NCI-H1930 (cell line): ENCODE results near the gene CBL.

ENCODE experiments used
- DNase-seq, 2 experiments: peaks; one replicate each; lab custom pipeline; 2025; lab: John Stamatoyannopoulos, UW

The CBL gene

DNA sequence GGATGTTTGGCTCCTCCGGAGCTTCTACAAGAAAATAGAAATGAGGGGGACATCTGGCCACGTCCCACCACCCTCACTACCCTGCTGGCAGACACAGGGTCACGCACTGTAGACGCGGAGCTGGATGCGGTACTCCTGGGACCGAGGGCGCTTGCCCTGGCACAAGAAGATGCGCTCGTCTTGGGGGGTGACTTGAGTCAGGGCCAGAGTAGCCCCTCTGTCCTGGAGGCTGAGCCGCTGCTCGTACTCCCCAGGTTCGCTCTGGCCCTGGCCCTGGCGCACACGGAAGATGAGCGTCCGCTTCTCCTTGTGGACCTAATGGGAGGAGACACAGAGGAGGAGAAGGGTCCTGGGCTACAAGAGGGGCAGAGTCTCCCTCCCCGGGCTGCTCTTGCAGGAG lies 108.6 kb downstream of the CBL start:
- no peak for DNase-seq

DNA sequence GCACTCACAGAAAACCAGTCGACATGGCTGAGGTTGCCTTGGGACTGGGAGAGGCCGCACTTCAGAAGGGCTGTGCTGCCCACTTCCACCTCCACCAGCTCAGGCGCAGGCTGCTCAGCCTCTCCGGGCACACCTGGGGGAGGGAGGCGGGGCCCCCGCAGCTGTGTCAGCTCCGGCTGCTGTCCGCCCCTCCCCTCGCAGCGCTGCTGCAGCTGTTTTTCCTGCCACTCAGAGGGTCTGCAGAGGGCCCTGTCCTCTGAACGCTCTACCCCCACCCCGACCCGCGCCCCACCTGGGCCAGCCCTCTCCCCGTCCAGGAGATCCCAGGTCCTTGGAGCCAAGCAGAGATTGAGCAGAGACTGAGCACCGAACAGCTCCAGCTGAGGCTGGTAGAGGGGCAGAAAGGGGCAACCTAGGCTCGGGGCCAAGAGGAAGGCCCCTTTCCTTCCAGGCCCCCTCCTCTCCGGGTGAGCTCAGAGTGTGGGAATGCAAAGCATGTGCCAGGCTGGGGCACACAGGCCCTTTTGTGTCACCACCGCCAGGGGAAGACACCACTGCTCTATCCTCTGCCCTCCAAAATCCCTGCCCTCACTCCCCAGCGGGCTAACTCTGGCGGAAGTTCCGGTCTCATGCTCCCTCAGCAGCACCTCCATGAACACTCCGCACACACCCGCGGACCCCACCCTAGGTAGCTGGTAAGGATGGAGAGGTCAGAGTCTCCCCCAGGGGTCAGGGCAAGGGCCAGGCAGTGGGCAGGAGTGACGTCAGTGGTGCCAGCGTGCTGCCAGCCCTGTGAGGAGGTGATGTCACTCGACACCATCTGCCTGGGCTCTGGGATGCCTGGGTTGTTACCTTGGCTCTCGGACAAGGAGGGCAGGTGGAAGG lies 109.2 kb downstream of the CBL start:
- DNase-seq = no peak

- no peak for DNase-seq
These were observed 110.0 kb downstream of the CBL start for GRCh38 chr11:119316016-119316728.

DNA sequence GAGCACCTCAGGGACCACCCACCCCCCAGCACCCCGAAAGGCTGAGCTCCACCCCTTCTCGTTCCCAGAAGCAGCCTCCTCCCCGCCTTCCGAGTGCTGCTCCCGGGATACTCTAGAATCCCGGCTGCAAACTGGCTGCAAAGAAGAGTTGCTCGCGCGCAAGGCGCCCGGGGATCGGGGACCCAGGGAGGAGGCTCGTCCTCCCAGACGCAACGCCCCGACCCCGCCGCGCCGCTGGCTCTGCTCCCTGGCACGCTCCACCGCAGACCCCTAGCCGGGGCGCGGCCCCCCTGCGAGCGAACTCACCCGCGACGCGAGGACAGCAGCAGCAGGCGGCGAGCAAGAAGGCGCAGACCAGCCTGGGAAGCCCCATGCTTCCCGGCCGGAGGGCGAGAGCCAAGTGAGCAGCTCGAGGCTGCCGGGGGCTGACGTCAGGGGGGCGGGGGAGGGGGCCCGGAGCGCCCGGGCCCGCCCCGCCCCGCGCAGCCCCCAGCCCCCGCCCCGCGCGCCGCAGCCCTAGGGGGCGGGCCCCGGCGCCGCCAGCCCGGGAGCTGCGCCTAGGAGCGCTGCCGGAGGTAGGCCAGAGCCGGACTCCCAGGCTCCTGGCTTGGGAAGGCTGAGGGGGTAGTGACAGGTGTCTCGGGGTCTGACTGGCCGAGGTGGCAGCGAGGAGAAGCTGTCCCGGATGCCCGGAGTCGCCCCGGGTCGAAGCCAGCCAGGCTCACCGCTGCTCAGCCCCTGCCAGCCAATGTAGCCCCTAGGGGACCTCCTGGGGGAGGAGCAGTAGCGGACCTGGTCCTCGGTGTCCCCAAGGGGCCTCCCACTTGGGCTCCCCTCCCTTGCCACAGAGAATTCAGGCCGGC lies 110.8 kb downstream of the CBL start, which contains the start of gene MCAM:
TSS of gene MCAM (minus strand) at position 402 of the 863 bp plus-strand sequence. CDS start at position 373, 29 bp downstream.
- DNase-seq = peak in 1 of 2 experiments; percentile 43

DNA sequence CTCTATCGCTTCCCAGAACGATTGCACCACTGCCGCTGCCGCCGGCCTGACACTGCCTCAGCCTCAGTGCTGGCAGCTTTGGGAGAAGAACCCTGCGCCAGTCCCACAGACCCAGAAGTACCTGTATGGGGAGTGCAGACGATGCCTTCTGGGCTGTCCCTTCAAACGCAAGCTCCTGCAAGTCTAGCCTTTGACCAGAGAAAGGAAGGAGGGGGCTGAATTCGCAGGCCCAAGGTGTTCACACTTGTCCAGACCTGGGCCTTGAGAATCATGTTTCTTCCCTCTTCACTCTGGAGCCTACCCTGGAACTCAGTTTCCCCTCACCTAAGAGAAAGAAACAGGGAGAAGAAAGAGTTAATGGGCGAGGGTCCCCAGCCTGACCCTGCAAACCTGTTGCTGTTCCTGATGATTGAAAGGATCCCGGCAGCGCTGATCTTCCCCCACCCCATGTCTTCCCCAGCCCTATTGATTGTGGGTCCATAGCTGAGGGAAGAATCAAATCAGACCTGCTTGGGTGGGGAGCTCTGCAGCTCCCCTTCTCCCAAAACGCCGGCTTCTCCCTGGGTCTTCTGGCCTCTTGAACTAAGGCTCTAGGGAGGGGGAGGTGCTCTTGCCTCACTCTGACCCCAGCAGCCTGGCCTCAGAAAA lies 111.6 kb downstream of the CBL start:
- no peak for DNase-seq

DNA sequence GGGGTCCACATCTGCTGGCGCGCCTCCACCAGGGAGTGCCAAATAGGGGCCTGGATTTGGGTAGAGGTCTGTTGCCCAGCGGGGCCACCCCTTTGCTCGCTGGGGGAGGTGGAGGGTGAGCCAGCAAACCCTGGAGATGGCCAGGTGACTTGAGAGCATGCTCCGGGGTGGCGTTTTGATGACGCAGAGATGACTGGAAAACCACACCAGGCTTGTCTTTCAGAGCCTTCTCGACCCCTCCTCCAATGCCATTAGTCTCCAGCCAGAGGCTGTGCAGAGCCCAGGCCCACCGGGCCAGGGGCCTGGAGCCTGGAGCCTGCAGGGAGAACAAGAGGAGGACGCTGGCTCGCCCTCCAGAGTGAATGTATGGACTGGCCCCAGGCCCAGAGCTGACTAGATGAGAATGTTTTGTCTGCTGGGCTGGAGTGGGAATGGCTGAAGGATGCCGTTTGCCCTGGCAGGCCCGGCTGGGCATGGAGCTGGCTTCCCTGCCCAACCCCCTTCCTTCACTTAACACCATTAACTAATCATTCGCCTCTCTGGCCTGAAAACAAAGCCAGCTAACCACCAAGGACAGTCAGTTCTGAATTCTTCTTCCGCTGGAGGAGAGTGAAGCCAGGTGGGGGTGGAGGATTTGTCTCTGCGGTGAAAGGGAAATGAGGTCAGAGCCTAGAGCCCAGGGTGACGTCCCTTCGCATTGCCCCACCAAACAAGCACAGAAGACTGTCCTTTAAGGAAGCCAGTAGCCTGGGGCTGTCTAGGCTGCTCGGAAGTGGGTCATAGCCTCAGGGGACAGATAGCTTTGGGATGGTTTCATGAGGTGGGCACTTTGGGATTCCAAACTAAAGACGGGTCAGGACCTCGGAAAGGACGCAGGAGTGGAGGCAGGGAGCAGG lies 112.3 kb downstream of the CBL start:
- DNase-seq = no peak

- DNase-seq = no peak
These were observed 113.1 kb downstream of the CBL start for GRCh38 chr11:119319136-119319699.

DNA sequence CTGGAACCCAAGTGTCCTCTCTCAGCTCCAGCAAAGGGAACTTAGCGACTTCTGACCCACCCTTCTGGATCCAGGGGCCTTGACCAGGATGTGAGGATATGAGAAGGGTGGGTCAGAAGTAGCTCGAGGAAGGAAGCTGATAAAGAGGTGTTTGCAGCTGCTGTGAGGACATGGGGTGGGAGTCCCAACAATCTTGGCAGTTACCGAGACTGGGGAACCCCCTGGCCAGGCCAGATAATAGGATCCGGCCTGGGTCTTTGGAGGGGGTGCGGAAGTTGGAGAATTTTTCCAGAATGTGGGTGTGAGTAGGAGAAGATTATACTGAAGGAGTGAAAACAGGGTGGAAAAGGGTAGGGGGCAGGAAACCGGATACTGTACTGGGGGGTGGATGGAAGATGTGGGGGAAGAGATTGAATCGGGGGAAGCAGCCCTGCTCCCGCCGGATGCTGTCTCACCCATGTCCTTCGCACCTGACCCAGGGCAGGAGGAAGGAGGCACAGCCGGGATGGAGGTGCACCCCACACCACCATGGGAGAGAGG lies 113.6 kb downstream of the CBL start:
- DNase-seq = no peak

- DNase-seq = no peak
These were observed 114.2 kb downstream of the CBL start for GRCh38 chr11:119320240-119320775.

- no peak for DNase-seq
These were observed 114.8 kb downstream of the CBL start for GRCh38 chr11:119320776-119321524.

DNA sequence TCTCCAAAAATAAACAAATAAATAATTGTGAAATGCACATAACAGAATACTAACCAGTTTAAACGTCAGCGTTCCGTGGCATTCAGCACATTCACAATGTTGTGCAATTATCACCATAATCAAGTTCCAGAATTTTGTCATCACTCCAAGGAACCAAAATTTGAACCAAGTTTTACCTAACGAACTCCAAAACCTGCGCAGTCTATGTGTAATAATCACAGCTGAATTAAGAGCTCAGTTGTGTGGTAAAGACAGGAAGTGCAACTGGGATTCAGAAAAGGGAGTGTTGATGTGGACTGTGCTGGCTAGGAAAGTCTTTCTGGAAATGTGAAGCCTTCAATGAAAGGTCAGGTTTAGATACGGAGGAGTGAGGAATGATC lies 116.2 kb downstream of the CBL start:
- no peak for DNase-seq

GRCh38 chr11:119322921-119323531 lies 116.9 kb downstream of the CBL start:
- DNase-seq = no peak

- peak; percentile 36 to 56 for DNase-seq
These were observed 117.4 kb downstream of the CBL start for GRCh38 chr11:119323532-119324033.

DNA sequence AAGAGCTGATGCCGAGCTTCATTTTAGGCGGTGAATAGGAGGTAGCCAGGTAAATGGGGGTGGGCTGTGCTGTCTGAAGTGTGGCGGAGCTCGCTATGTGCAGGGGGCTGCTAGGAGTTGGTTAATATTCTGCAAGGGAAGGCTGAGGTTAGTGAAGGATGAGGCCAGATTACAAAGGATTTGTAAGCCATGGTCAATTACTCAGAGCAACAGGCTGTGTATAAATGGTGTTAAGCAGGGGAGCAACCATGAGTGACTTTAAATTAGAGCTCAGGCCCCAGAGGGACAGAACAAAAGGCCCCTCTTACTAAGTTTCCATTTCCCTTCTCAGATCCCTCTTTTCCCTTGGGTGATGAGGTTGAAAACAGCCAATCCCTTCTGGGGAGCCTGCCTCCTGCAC lies 118.0 kb downstream of the CBL start:
- no peak for DNase-seq

DNA sequence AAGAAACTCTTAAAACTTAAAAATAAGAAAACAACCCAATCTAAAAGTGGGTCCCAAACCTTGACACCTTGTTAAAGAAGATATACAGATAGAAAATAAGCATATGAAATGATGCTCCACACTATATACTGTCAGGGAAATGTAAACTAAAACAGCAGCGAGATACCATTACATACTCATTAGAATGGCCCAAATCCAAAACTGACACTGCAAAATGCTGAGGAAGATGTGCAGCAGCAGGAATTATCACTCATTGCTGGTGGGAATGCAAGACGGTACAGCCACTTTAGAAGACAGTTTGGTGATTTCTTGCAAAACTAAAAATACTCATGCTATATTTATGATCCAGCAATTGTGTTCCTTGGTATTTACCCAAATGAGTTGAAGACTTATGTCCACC lies 123.2 kb downstream of the CBL start:
- no peak for DNase-seq

DNA sequence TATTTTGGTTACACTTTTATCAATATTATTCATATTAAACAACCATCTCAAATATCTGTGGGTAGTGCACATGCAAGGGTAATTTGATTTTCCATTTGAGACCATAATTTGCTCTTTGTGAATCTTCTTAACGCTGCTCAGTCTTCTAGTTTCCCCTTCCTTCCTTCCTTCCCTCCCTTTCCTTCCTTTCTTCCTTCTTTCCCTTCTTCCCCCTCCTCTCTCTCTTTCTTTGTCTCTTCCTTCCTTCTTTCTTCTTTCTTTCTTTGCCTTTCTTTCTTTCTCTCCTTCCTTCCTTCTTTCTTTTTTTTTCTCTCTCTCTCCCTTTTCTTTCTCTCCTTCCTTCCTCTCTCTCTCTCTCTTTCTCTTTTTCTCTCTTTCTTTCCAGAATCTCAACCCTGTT lies 124.1 kb downstream of the CBL start:
- no peak for DNase-seq

GRCh38 chr11:119332111-119332765 lies 126.1 kb downstream of the CBL start:
- no peak for DNase-seq
